HCT116 (cell line): ENCODE results near the gene ASB1. TPM values are rescaled to one million over a fixed set of nuclear protein-coding genes. Genes with fewer than 3 reads are reported as not detected.

Source experiments
- ATAC-seq: fragments of 200-7000 bp; cut with Tn5 transposase; 2 replicates; pipeline ENCODE4 v1.9.1; 2020; ENCODE audit warnings: mild to moderate bottlenecking, moderate library complexity
- BruUV-seq: library from RNA; stranded (reverse); fragments of 400-500 nt; replicated peaks from 2 replicates; lab custom pipeline; 2021; lab: Mats Ljungman, UMichigan
- CTCF ChIA-PET: fragments of 300-600 bp; sonication (Branson Sonifier 250); formaldehyde crosslinking; loops from one replicate; lab custom pipeline; 2021; ENCODE audit warnings: antibody characterized with exemption; lab: Charles Lee
- POLR2A ChIA-PET: fragments of 300-600, 350-600 bp; sonication (Branson Sonifier 250); formaldehyde crosslinking; loops from one replicate; lab custom pipeline; 2021; ENCODE audit warnings: antibody characterized with exemption; lab: Charles Lee
- RAD21 ChIA-PET, 2 experiments: fragments of 300-600 bp; sonication (Branson Sonifier 250); formaldehyde crosslinking; loops; one replicate each; lab custom pipeline; 2023; ENCODE audit warnings: low total read pairs in 2 of 2; ENCODE audit not compliant: uncharacterized antibody in 2 of 2, unreplicated experiment in 2 of 2, low non-redundant PET in 1 of 2; lab: Charles Lee
- DNase-seq: peaks from one replicate; pipeline ENCODE4 v3.0.0-alpha.2; 2010; ENCODE audit warnings: low read depth, low spot score
- H2AFZ ChIP-seq: fragments of 200-600 bp; shearing (Covaris generic), sonication (generic); 2 replicates; pipeline ENCODE4 v1.6.1; 2017; ENCODE audit warnings: low read depth, mixed run types, mixed read lengths, antibody characterized with exemption, low read length; ENCODE audit not compliant: poor library complexity, severe bottlenecking
- H3K27ac ChIP-seq: 2 replicates; pipeline ENCODE4 v1.5.1; 2012; ENCODE audit warnings: low read depth, low read length
- H3K27me3 ChIP-seq: fragments of 200-600 bp; sonication (generic); 2 replicates; pipeline ENCODE4 v1.6.1; 2016; ENCODE audit warnings: mixed run types, low read length, mixed read lengths; ENCODE audit not compliant: insufficient read depth
- H3K36me3 ChIP-seq, 2 experiments: fragments of 200-500 bp in 1 of 2; fragments of 200-600 bp in 1 of 2; sonication (Bioruptor generic) in 1 of 2; sonication (generic) in 1 of 2; 2 replicates each; pipeline versions ENCODE4 v1.5.1 to v1.6.1; 2014 to 2016; ENCODE audit warnings: low read length in 2 of 2, inconsistent platforms in 1 of 2, mixed read lengths in 1 of 2, mixed run types in 1 of 2; ENCODE audit not compliant: insufficient read depth in 2 of 2, control insufficient read depth in 1 of 2
- H3K4me1 ChIP-seq, 2 experiments: fragments of 200-600 bp in 1 of 2; sonication (generic) in 1 of 2; 2 replicates each; pipeline versions ENCODE4 v1.5.1 to v1.6.1; 2012 to 2017; ENCODE audit warnings: low read length in 2 of 2, inconsistent platforms in 1 of 2, mild to moderate bottlenecking in 1 of 2, mixed read lengths in 1 of 2, mixed run types in 1 of 2, moderate library complexity in 1 of 2; ENCODE audit not compliant: insufficient read depth in 2 of 2, control insufficient read depth in 1 of 2
- H3K4me2 ChIP-seq: fragments of 200-600 bp; sonication (generic); 2 replicates; pipeline ENCODE4 v1.6.1; 2017; ENCODE audit warnings: mixed run types, low read length, mixed read lengths
- H3K4me3 ChIP-seq, 2 experiments: fragments of 200-600 bp in 1 of 2; sonication (generic) in 1 of 2; replicated peaks in 1 of 2; 2 replicates each; pipeline ENCODE4 v1.5.1; 2011 to 2016; ENCODE audit warnings: low read length in 2 of 2, control low read depth in 1 of 2, low read depth in 1 of 2, mild to moderate bottlenecking in 1 of 2, mixed read lengths in 1 of 2, mixed run types in 1 of 2
- H3K79me2 ChIP-seq: fragments of 200-600 bp; sonication (generic); 2 replicates; pipeline ENCODE4 v1.6.1; 2017; ENCODE audit warnings: mild to moderate bottlenecking, mixed run types, low read length, moderate library complexity, mixed read lengths; ENCODE audit not compliant: insufficient read depth
- H3K9ac ChIP-seq: fragments of 200-600 bp; sonication (generic); 2 replicates; pipeline ENCODE4 v1.6.1; 2016; ENCODE audit warnings: low read length, mixed read lengths
- H3K9me2 ChIP-seq: fragments of 200-600 bp; sonication (generic), shearing (Covaris generic); 2 replicates; pipeline ENCODE4 v1.6.1; 2017; ENCODE audit warnings: mixed run types, mild to moderate bottlenecking, moderate library complexity; ENCODE audit not compliant: insufficient read depth
- H3K9me3 ChIP-seq, 2 experiments: fragments of 200-500 bp in 1 of 2; fragments of 200-600 bp in 1 of 2; sonication (Bioruptor generic) in 1 of 2; sonication (generic) in 1 of 2; 2 replicates each; pipeline ENCODE4 v1.6.1; 2014 to 2017; ENCODE audit warnings: low read length in 2 of 2, mixed read lengths in 2 of 2, inconsistent platforms in 1 of 2, low read depth in 1 of 2, mild to moderate bottlenecking in 1 of 2, mixed run types in 1 of 2, moderate library complexity in 1 of 2; ENCODE audit not compliant: control insufficient read depth in 1 of 2, insufficient read depth in 1 of 2
- H4K20me1 ChIP-seq: fragments of 200-600 bp; sonication (generic), shearing (Covaris generic); 2 replicates; pipeline ENCODE4 v1.6.1; 2017; ENCODE audit warnings: mixed run types, mild to moderate bottlenecking, moderate library complexity; ENCODE audit not compliant: insufficient read depth
- ATF3 ChIP-seq: IDR thresholded peaks from 2 replicates; pipeline ENCODE4 v1.6.1; 2012
- ELF1 ChIP-seq: IDR thresholded peaks from 2 replicates; pipeline ENCODE4 v1.6.1; 2012; ENCODE audit warnings: low read depth, borderline replicate concordance
- FOSL1 ChIP-seq: IDR thresholded peaks from 2 replicates; pipeline ENCODE4 v1.6.1; 2012; ENCODE audit warnings: low read depth
- JUND ChIP-seq: IDR thresholded peaks from 2 replicates; pipeline ENCODE4 v1.6.1; 2012
- MAX ChIP-seq: IDR thresholded peaks from 2 replicates; pipeline ENCODE4 v1.6.1; 2012
- POLR2A ChIP-seq: IDR thresholded peaks from 2 replicates; pipeline ENCODE4 v1.7.0; 2011; ENCODE audit warnings: borderline replicate concordance; ENCODE audit not compliant: insufficient read depth, insufficient read length; ENCODE audit errors: extremely low read depth
- POLR2AphosphoS5 ChIP-seq: IDR thresholded peaks from 2 replicates; pipeline ENCODE4 v1.6.1; 2011; ENCODE audit warnings: mild to moderate bottlenecking, low read depth, low read length, moderate library complexity
- SP1 ChIP-seq: IDR thresholded peaks from 2 replicates; pipeline ENCODE4 v1.6.1; 2012; ENCODE audit warnings: low read depth
- SRF ChIP-seq: IDR thresholded peaks from 2 replicates; pipeline ENCODE4 v1.6.1; 2012; ENCODE audit warnings: low read depth
- TCF7L2 ChIP-seq: IDR thresholded peaks from 2 replicates; pipeline ENCODE4 v1.7.0; 2011; ENCODE audit warnings: borderline replicate concordance, inconsistent platforms; ENCODE audit not compliant: insufficient read depth, insufficient read length; ENCODE audit errors: extremely low read depth
- ZFX ChIP-seq: fragments of 450-650 bp; IDR thresholded peaks from 2 replicates; pipeline ENCODE4 v1.6.1; 2017
- ZNF274 ChIP-seq: fragments of 200-500 bp; sonication (Bioruptor generic); IDR thresholded peaks from 2 replicates; pipeline ENCODE4 v1.6.1; 2014; ENCODE audit warnings: mild to moderate bottlenecking, low read depth, low read length, inconsistent platforms
- intact Hi-C: fragments of 100-400 bp; cut with micrococcal nuclease; formaldehyde crosslinking; loops from 2 replicates; pipeline ENCODE4 v1.10.0; 2022
- total RNA-seq: library from RNA; stranded (reverse); gene quantifications from one replicate; pipeline ENCODE4 v1.2.1, GENCODE V29; 2021; ENCODE audit not compliant: unreplicated experiment

The ASB1 gene
- total RNA-seq, 1 experiment from 2014 or later, result 43.1 TPM

GRCh38 chr2:238448031-238448955, 21.6 kb downstream of the ASB1 start:
- Histone ChIP-seq H3K36me3 (peaks cover 32 to 59% of the 10 kb centered on the region in 2 experiments), H3K4me2 (no peak overlapping the region), H3K9me2 (no peaks in the 10 kb centered on the region), H3K27ac (no peak overlapping the region), H4K20me1 (no peaks in the 10 kb centered on the region), H3K79me2 (peaks cover 43% of the 10 kb centered on the region), H2AFZ (no peak overlapping the region), H3K9ac (no peak overlapping the region), H3K4me1 (no peaks in the 10 kb centered on the region), H3K4me3 (no peak overlapping the region), H3K9me3 (no peaks in the 10 kb centered on the region), H3K27me3 (no peaks in the 10 kb centered on the region)
- TF ChIP-seq SRF (no peak), ELF1 (no peak), POLR2AphosphoS5 (no peak), SP1 (no peak), TCF7L2 (no peak), POLR2A (no peak), MAX (no peak), JUND (no peak), ZFX (no peak)
- ChIA-PET RAD21 (no interaction called here), POLR2A (no interaction called here), CTCF (no interaction called here)
- BruUV-seq, result no TSS peak
- intact Hi-C loops, result no loop called here
- ATAC-seq (no peak), DNase-seq (no peak)

DNA sequence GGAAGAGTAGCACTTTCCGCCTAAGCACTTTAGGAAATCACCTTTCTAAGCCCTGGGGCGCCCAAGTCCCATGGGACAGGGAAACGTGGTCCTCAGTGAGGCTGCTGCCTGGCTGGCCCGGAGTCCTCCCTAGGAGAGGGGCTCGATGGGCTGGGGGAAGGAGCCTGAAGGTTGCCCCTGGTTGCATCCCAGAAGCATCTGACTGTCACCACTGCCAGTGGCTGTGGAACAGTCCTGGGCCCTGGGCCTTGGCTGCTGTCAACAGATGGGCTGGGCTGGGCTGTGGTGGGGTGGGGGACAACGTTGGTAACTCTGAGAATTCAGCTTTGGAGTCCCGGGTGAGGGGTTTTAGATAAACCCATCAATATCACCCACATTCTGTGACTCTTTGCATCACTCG, 22.5 kb downstream of the ASB1 start:
- DNase-seq, result no peak
- Histone ChIP-seq H3K9me2 (no peaks in the 10 kb centered on the region), H3K79me2 (peaks cover 33% of the 10 kb centered on the region; the same call in 1 of the 2 replicates), H3K9me3 (no peaks in the 10 kb centered on the region), H4K20me1 (no peaks in the 10 kb centered on the region), H3K27ac (no peak overlapping the region), H2AFZ (no peak overlapping the region), H3K4me2 (no peak overlapping the region), H3K36me3 (peaks cover 32 to 54% of the 10 kb centered on the region in 2 experiments), H3K4me3 (no peak overlapping the region), H3K4me1 (no peaks in the 10 kb centered on the region), H3K27me3 (no peaks in the 10 kb centered on the region), H3K9ac (no peak overlapping the region)
- BruUV-seq, result no TSS peak
- intact Hi-C loops, result no loop called here
- ChIA-PET RAD21 (interaction anchor here in 1 of 2 experiments (0.6 kb wide), 1 partner anchor 43 kb away, joined by 4 read pairs; no protein-coding TSS in a partner anchor), CTCF (no interaction called here), POLR2A (no interaction called here)
- no peak for ATAC-seq
- TF ChIP-seq ZNF274, result no peak
- no peak for TF ChIP-seq SRF
- no peak for TF ChIP-seq POLR2AphosphoS5
- no peak for TF ChIP-seq FOSL1
- TF ChIP-seq MAX, result no peak
- TF ChIP-seq ATF3, result no peak
